ENCODE results near the gene HHAT. TPM values are rescaled to one million over a fixed set of nuclear protein-coding genes. Genes with fewer than 3 reads are reported as not detected.

Gene HHAT
- total RNA-seq, 1 donor from 2014 or later, result 14.7 TPM

DNA sequence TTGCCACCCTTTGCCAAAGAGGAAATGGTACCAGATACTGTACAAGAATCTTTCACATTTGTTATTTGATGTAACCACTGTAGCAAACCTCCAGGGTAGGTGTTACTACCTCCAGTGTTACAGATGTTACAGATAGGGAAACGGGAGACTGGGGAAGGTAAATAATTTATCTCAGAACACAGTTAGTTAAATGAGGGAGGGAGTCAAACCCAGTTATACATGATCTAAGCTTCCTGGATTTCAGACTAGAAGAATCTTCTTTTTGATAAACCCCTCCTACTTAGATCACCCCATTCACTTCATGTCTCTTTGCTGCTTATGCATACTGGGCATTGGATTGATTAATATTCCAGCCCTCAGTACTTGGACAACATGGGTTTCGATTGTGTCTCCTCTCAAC is 276.4 kb downstream of the HHAT start:
- TF ChIP-seq, protein P1, sequence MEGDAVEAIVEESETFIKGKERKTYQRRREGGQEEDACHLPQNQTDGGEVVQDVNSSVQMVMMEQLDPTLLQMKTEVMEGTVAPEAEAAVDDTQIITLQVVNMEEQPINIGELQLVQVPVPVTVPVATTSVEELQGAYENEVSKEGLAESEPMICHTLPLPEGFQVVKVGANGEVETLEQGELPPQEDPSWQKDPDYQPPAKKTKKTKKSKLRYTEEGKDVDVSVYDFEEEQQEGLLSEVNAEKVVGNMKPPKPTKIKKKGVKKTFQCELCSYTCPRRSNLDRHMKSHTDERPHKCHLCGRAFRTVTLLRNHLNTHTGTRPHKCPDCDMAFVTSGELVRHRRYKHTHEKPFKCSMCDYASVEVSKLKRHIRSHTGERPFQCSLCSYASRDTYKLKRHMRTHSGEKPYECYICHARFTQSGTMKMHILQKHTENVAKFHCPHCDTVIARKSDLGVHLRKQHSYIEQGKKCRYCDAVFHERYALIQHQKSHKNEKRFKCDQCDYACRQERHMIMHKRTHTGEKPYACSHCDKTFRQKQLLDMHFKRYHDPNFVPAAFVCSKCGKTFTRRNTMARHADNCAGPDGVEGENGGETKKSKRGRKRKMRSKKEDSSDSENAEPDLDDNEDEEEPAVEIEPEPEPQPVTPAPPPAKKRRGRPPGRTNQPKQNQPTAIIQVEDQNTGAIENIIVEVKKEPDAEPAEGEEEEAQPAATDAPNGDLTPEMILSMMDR (IDR thresholded peaks at IDR 0.05; ENCODE audit: unreplicated experiment), result no peak
- Mint-ChIP-seq H3K4me1 (ENCODE audit: low read depth) (no peaks in the 10 kb centered on the region), H3K4me3 (ENCODE audit: low read depth) (no peak overlapping the region), H3K27me3 (no peaks in the 10 kb centered on the region), H3K27ac (no peak overlapping the region), H3K36me3 (ENCODE audit: insufficient read depth) (peaks cover 2% of the 10 kb centered on the region), H3K9me3 (ENCODE audit: low read depth) (peaks cover 3% of the 10 kb centered on the region)
- no peak for DNase-seq (ENCODE audit: low spot score, unreplicated experiment)

DNA sequence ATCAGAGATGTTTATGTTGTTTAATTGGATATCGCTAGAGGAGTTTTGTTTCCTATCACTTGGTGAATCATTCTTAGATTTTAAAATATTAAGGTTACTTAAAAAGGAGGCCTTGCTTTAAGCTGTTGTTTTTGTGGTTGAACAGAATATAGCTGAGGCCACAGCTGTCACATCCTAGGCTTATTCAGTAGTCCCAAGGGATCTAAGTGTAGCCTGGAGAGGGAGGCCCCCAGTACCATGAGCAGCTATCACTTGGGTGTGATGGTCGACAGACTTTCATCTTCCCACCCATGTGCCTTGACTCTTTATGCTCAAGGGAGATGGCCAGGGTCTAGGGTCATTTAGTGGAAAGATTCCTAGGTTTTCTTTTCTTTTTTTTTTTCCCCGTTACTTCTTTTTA is 278.7 kb downstream of the HHAT start:
- DNase-seq (ENCODE audit: low spot score, unreplicated experiment), result no peak
- TF ChIP-seq, protein P1 (IDR thresholded peaks at IDR 0.05; ENCODE audit: unreplicated experiment), result no peak
- peaks cover 3% of the 10 kb centered on the region for H3K9me3 Mint-ChIP-seq (ENCODE audit: low read depth)
- H3K36me3 Mint-ChIP-seq (ENCODE audit: insufficient read depth), result peaks cover 2% of the 10 kb centered on the region
- H3K27me3 Mint-ChIP-seq, result no peaks in the 10 kb centered on the region
- no peak overlapping the region for H3K4me3 Mint-ChIP-seq (ENCODE audit: low read depth)
- no peak overlapping the region for H3K27ac Mint-ChIP-seq
- no peaks in the 10 kb centered on the region for H3K4me1 Mint-ChIP-seq (ENCODE audit: low read depth)

DNA sequence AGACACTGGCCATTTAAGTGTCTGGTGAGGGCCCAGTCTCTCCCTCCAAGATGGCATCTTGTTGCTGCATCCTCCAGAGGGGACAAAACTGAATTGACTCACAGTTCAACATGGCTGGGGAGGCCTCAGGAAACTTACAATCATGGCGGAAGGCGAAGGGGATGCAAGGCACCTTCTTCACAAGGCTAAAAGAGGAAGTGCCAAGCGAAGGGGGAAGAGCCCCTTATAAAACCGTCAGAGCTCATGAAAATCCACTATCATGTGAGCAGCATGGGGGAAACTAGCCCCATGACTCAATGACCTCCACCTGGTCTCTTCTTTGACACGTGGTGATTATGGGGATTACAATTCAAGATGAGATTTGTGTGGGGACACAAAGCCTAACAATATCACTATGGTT is 280.1 kb downstream of the HHAT start:
- TF ChIP-seq, protein P1 (IDR thresholded peaks at IDR 0.05; ENCODE audit: unreplicated experiment), result no peak
- Mint-ChIP-seq H3K36me3 (ENCODE audit: insufficient read depth) (peaks cover 2% of the 10 kb centered on the region), H3K4me1 (ENCODE audit: low read depth) (no peaks in the 10 kb centered on the region), H3K27me3 (no peaks in the 10 kb centered on the region), H3K4me3 (ENCODE audit: low read depth) (no peak overlapping the region), H3K9me3 (ENCODE audit: low read depth) (peaks cover 8% of the 10 kb centered on the region), H3K27ac (no peak overlapping the region)
- no peak for DNase-seq (ENCODE audit: low spot score, unreplicated experiment)

DNA sequence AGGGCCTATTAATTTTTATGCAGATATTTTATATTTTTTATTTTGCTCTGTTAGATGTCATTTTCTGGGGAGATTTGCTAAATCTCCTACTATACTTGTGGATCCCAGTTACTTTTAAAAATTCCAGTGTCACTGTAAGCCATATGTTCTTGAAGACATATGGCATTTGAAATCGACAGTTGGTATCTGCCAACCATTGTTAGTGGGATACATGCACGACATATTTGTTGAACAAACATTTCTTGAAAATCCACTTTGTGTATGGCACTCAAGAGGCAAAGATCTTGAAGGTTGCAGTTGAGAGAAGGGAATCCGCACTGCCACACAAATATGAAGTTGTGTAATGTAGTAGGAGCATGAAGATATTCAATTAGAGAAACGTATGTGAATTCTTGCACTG is 287.7 kb downstream of the HHAT start:
- no peak for DNase-seq (ENCODE audit: low spot score, unreplicated experiment)
- no peaks in the 10 kb centered on the region for H3K27me3 Mint-ChIP-seq
- H3K9me3 Mint-ChIP-seq (ENCODE audit: low read depth), result peaks cover 5% of the 10 kb centered on the region
- no peaks in the 10 kb centered on the region for H3K4me1 Mint-ChIP-seq (ENCODE audit: low read depth)
- H3K36me3 Mint-ChIP-seq (ENCODE audit: insufficient read depth), result no peaks in the 10 kb centered on the region
- no peak overlapping the region for H3K27ac Mint-ChIP-seq
- H3K4me3 Mint-ChIP-seq (ENCODE audit: low read depth), result no peak overlapping the region
- TF ChIP-seq, protein P1 (IDR thresholded peaks at IDR 0.05; ENCODE audit: unreplicated experiment), result no peak

DNA sequence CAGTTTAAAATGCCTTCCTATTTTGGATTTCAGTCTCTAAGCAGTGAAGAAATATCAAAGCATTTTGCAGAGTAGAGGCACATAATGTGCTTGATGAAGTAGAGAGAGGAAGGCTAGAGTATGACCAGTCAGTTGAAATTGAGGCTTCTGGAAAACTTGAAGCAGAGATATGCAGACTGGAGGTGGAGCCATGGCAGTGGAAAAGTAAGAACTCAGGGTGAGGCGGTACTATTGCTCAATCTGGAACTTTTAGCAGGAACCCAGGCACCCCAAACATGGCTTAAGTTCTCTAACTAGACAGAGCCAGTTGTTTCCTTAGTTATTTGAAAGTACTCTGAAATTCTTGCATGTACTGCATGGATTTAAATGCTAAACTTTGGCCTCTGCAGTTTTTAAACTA is 288.6 kb downstream of the HHAT start:
- Mint-ChIP-seq H3K4me3 (ENCODE audit: low read depth) (no peak overlapping the region), H3K4me1 (ENCODE audit: low read depth) (no peaks in the 10 kb centered on the region), H3K36me3 (ENCODE audit: insufficient read depth) (no peaks in the 10 kb centered on the region), H3K27me3 (no peaks in the 10 kb centered on the region), H3K9me3 (ENCODE audit: low read depth) (peaks cover 5% of the 10 kb centered on the region), H3K27ac (no peak overlapping the region)
- no peak for DNase-seq (ENCODE audit: low spot score, unreplicated experiment)
- TF ChIP-seq, protein P1 (IDR thresholded peaks at IDR 0.05; ENCODE audit: unreplicated experiment), result no peak
